GM21367 (cell line): ENCODE measurements around the gene WDR19.

Experiments used
- ATAC-seq: cut with Tn5 transposase; IDR thresholded peaks from one replicate; pipeline ENCODE4 v1.9.1; 2021; ENCODE audit not compliant: unreplicated experiment

WDR19 gene

DNA sequence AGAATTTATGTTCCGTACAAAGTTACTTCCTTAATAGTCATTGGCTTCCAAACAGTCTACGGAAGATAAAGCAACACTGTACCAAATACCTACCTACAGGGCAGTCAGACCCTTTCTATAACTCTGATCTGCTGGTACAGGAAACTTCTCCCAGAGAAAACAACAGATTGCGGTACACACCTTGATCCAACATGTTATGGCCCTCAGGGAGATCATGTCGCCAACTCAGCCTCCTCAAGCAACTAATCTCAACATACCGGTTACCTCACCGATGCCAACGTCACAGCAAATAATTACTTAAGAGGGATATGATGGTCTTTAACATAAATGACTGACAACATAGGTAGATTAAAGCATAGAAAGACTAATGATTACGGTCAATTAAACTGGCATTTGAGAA lies 113.5 kb downstream of the WDR19 start:
- no peak for ATAC-seq

- no peak for ATAC-seq
Measured at GRCh38 chr4:39302901-39303300, 120.6 kb downstream of the WDR19 start.

- no peak for ATAC-seq
Measured at GRCh38 chr4:39303871-39304270, 121.5 kb downstream of the WDR19 start.

- no peak for ATAC-seq
Measured at GRCh38 chr4:39304651-39305050, 122.3 kb downstream of the WDR19 start.

DNA sequence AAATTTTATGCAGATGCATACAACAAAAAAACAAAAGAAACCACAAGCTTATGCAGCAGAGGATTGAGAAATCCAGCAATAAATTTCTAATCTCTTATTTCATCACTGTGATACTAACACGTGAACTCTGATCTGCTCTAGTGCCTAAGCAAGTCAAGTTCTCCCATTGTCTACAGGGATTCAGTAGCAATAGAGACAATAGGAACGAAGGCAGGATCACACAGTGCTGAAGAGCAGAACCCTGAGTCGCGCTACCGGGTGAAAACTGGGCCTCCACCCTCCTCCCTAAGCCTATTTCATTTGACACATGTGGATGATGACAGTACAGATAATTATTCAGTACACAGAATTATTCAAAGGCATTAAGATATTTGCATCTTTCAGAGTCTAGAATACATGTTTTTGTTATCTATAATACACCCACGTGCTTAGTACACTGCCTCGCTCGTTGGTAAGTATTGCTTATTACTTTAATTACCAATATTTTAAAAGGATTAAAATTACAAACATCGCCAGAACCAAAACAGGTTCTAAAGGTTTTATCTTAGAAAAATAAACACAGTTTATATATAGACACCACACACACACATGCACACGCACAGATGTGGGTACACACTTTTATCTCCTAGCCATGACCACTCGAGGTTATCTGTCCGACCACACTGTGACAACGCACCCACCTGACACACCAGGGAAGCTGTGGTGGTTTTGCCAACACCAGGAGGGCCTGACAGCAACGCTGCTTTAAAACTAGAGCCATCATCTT lies 123.8 kb downstream of the WDR19 start:
- no peak for ATAC-seq

- ATAC-seq, result no peak
Measured at GRCh38 chr4:39308611-39309010, 126.3 kb downstream of the WDR19 start.

DNA sequence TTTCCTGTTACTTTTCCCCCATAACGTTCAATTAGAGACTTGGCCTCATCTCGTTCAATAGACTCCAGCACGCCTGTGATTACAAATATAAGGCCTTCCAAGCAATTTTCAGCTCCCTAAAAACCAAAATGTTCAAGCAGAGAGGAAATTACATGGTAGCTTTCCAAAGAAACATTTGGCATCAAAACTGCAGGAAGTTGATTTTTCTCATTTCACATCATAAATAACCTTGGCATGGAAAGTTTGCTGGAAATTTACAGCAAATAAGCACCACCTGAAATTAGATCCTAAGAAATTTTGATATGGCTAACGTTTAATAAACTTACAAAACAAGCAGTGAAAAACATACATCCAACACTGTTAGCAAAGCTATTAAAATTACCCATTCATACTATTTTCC lies 130.5 kb downstream of the WDR19 start:
- no peak for ATAC-seq

- no peak for ATAC-seq
Measured at GRCh38 chr4:39319676-39320075, 137.3 kb downstream of the WDR19 start.

- no peak for ATAC-seq
Measured at GRCh38 chr4:39320381-39321115, 138.2 kb downstream of the WDR19 start.

DNA sequence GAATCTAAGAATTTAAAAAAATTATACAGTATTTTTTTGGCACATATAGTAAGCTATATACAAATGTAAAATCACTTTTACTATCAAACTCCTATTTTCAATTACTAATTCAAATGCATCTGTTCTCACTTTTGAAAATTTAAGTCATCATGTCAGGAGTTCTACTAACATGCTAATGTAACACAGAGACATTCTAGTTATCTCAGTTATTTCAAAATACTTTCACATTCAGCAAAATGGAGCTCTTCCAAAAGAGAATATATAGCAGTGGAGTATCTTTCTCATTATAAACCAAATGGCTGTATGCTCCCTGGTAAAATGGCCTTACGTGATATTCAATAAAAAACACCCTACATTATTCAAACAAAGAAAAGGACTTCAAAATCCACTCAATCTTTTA lies 141.5 kb downstream of the WDR19 start:
- no peak for ATAC-seq

DNA sequence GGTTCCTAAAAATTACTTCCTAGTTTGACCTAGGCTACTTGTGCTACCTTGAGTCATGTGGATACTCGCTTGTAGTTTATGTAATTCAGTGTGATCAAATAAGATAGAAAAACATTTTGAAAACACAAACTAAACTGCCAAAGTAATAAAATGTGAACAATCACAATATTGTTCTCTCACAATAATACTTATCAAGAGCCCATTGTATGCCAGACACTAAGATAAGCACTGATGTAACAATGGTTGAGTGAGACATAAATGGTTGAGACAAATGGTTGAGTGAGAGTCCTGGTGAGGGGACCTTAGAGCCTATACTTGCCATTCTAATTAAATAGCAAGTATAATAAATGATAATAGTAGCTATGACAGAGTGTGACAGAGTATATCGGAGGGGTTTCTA lies 142.1 kb downstream of the WDR19 start:
- no peak for ATAC-seq

DNA sequence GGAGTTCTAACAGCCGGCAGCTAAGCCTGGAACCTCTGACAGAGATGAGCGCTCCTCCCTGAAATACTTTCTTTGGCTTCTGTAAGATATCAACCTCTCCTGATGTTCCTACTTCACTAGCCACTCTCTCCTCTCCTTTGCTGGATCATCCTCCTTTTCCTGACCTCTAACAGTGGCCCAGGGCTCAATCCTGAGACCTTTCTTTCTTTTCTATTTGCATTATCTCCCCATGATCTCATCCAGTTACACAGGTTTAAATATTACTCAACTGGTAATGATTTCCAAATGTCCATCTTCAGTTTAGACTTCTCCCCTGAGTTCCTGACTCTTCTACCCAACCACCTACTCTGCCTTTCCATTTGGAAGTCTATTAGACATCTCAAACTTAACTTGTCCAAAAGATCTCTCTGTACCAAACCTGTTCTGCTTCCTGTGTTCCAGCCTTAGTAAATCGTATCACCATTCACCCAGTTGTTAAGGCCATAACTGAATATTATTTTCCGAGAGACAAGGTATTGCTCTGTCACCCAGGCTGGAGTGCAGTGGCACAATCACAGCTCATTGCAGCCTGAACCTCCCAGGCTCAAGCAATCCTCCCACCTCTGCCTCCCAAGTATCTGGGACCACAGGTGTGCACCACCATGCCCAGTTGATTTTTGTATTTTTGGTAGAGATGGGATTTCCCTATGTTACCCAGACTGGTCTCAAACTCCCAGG lies 142.7 kb downstream of the WDR19 start:
- no peak for ATAC-seq

- no peak for ATAC-seq
Measured at GRCh38 chr4:39326468-39326977, 144.2 kb downstream of the WDR19 start.

GRCh38 chr4:39330353-39330752 lies 148.0 kb downstream of the WDR19 start:
- no peak for ATAC-seq

DNA sequence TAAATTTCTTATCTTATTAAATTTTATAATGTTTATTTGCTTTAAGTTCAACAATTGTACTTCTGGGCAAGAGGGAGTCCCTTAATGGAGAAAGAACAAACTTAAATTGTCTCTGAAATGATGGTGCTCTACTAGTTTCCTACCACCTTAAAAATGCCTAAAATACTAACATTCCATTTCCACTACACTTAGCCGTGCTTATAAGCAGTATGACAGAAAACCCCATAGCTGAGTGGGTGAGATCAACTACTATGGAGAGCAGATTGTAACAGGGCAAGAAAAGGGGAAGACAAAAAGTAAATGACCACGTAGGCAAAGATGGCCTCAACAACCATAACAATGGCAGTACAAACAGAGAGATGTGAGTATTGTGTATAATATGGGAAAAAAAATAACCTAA lies 148.9 kb downstream of the WDR19 start:
- no peak for ATAC-seq
